Smooth muscle cell of the pulmonary artery (primary cell): ENCODE data around the gene YLPM1. TPM values are rescaled to one million over a fixed set of nuclear protein-coding genes. Genes with fewer than 3 reads are reported as not detected.

Experiments
- total RNA-seq: library from RNA; depleted of rRNA; stranded (reverse); fragments of >200 nt; gene quantifications from 2 replicates; pipeline ENCODE4 v1.2.3, GENCODE V29; 2014

Gene YLPM1, protein sequence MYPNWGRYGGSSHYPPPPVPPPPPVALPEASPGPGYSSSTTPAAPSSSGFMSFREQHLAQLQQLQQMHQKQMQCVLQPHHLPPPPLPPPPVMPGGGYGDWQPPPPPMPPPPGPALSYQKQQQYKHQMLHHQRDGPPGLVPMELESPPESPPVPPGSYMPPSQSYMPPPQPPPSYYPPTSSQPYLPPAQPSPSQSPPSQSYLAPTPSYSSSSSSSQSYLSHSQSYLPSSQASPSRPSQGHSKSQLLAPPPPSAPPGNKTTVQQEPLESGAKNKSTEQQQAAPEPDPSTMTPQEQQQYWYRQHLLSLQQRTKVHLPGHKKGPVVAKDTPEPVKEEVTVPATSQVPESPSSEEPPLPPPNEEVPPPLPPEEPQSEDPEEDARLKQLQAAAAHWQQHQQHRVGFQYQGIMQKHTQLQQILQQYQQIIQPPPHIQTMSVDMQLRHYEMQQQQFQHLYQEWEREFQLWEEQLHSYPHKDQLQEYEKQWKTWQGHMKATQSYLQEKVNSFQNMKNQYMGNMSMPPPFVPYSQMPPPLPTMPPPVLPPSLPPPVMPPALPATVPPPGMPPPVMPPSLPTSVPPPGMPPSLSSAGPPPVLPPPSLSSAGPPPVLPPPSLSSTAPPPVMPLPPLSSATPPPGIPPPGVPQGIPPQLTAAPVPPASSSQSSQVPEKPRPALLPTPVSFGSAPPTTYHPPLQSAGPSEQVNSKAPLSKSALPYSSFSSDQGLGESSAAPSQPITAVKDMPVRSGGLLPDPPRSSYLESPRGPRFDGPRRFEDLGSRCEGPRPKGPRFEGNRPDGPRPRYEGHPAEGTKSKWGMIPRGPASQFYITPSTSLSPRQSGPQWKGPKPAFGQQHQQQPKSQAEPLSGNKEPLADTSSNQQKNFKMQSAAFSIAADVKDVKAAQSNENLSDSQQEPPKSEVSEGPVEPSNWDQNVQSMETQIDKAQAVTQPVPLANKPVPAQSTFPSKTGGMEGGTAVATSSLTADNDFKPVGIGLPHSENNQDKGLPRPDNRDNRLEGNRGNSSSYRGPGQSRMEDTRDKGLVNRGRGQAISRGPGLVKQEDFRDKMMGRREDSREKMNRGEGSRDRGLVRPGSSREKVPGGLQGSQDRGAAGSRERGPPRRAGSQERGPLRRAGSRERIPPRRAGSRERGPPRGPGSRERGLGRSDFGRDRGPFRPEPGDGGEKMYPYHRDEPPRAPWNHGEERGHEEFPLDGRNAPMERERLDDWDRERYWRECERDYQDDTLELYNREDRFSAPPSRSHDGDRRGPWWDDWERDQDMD (N-terminal part only)
- total RNA-seq: 41.1 and 45.9 TPM in 2 replicates

GRCh38 chr14:74762917-74763802, at the start of gene YLPM1:
TSS of gene YLPM1 (plus strand) at chr14:74763316. CDS start at chr14:74763490, 174 bp downstream.

DNA sequence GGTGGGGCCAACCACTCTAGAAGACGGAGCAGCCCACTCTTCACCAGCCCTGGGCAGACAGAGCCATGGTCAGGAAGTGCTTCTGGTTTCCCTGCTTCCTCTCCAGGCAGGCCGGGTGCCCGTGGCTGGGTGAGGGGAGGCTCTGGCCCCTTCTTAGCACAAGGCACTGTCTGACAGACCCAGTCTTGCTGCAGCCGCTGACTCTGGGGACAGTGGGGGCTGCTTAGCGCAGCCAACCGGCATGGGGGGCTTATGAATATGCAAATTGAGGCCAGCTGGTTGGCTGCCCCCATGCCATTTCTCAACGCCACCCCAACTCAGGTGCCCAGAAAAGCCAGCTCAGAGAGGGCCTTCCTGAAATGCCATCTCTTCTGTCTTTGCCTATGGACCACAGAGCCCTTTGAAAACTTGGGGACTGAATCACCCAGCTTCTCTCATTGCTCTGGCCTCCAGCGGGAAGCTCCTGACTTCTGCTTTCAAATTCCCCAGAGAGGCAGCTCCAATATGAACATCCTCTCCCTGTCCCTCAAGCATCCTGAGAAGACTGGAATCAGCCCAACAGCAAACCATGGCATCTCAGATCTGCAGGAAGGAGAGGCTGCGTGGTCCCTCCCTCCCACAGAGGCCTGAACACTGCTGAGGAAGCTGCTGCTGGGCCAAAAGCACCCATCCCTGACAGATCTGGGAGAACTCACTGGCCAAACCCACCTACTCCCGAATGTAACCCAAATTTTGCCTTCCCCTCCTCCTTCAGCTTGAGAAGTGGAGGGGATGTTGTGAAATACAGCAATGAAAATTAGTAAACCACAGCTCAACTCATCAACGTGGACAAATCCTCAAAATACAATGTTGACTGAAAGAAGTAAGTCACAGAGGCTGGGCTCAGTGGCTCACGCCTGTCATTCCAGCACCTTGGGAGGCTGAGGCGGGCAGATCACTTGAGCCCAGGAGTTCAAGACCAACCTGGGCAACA, 113.1 kb downstream of the YLPM1 start, which contains the start of gene PROX2:
Gene PROX2 (minus strand): TSS at position 205 of the 973 bp plus-strand sequence. CDS start 12,311 bp downstream, outside the sequence.

GRCh38 chr14:74881431-74882102, 118.5 kb downstream of the YLPM1 start, which contains the start of gene DLST:
TSS of gene DLST (plus strand) at chr14:74881916. CDS start at chr14:74881954, 38 bp downstream.

Other genes with a start within 250 kb of the YLPM1 start
- gene LTBP2, start 151.1 kb upstream of the YLPM1 start, total RNA-seq: 517 and 605 TPM in 2 replicates
- gene AREL1, start 50.2 kb upstream of the YLPM1 start, total RNA-seq: 33.2 and 38.1 TPM in 2 replicates
- 43.4 and 45.9 TPM in 2 replicates for gene FCF1, start 50.2 kb upstream of the YLPM1 start, total RNA-seq
- gene PROX2, start 112.8 kb downstream of the YLPM1 start, total RNA-seq: not detected in 2 replicates
- gene DLST, start 118.6 kb downstream of the YLPM1 start, total RNA-seq: 76.6 and 78.0 TPM in 2 replicates
- gene RPS6KL1, start 159.9 kb downstream of the YLPM1 start, total RNA-seq: 0.13 and 0.43 TPM in 2 replicates
- gene PGF, start 192.3 kb downstream of the YLPM1 start, total RNA-seq: 9.7 and 27.8 TPM in 2 replicates
- 41.9 and 52.5 TPM in 2 replicates for gene EIF2B2, start 239.6 kb downstream of the YLPM1 start, total RNA-seq